OCI-LY3 (cell line): ENCODE results near the gene NELL1.

Experiments
- CTCF ChIP-seq: fragments of 200-600, 300-600 bp; sonication (generic); IDR thresholded peaks from 2 replicates; pipeline ENCODE4 v1.5.1; 2014; ENCODE audit warnings: antibody characterized with exemption, low read length, low read depth
- EZH2phosphoT487 ChIP-seq: fragments of 200-600 bp; shearing (Covaris generic); IDR thresholded peaks from 2 replicates; pipeline ENCODE4 v1.6.1; 2018; ENCODE audit warnings: antibody characterized with exemption, mixed run types, low read depth

- peak; percentile 91 for TF ChIP-seq CTCF
- TF ChIP-seq EZH2phosphoT487, result no peak
Measured at GRCh38 chr11:21514316-21514715, 844.9 kb downstream of the NELL1 start.
